CD1c-positive myeloid dendritic cell (primary cell): ENCODE data around the gene TFAM.

Source experiments
- DNase-seq: peaks from one replicate; pipeline ENCODE4 v3.0.0-alpha.2; 2016; ENCODE audit errors: extremely low spot score

Gene TFAM

GRCh38 chr10:58433066-58433465 lies 47.9 kb downstream of the TFAM start:
- no peak for DNase-seq

- no peak for DNase-seq
Observed at GRCh38 chr10:58433571-58433970, 48.4 kb downstream of the TFAM start.

DNA sequence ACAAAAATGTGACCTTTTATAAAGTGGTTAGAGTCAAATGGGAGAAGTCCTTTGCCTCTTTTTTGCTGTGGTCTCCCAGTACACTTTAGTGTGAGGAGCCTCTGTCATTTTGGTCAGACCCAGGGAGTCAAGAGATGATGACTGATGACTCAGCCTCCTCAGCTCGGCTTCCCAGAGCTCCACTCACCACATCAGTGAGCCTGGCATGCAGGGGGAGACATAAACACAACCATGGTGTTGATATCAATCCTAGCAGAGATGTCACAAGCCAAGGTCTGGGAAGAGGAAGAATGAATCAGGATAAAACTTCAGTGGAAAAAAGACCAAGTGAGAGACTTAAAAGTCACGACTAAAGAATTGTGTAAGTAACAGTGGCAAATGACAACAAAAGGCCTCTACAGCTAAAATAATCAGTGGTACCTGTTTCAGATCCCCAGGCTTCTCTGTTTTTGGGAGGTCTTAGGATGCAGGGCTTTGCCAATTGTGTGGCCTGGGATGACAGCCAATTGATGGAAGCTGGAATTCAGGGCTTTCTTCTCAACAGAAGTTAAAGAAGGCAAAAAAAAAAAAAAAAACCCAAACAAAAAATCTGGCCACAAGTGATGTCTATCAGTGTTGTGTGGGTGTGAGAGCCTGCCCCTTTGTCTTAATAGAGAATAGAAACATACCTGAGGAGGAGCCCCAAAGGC lies 50.2 kb downstream of the TFAM start:
- no peak for DNase-seq

DNA sequence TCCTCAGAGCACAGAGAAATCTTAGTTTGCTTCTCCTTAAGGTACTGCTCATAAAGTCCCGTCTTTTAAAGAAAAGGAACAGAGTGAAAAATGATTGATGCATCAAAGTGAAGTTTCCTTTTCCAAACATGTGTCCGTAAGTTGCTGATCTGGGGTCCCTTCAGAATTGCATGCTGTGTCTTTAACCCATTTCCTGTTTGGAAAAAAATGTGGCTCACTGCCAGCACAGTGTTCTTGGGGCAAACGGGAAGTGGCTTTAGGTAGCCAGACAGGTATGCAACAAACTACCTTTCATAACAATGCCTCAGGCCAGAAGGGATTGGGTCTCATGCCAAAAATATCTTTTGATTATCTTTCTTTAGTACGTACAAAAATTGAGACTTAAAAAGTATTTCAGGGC lies 50.9 kb downstream of the TFAM start:
- no peak for DNase-seq

DNA sequence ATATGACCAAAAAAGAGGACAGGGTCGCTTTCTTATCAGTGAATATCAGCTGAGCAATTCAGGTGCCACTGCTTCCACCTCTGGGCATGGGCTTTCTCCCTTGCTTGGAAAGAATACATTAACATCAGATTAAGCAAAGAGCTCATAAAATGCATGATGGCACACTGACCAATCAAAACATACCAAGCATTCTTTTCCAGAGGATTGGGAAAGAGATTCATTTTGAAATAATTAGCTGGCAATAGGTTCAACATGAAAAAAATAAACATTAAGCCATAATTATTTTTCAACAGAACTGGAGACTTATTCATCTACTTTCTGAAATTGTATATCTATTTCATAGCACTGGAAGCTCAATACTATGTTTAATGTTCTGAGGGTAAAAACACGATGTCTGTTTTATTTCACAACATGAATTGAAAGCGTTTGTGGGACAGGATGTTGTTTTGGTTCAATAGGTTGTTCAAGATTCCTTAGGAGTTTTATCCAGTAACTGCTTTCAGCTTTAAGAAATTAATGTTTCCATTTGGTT lies 53.2 kb downstream of the TFAM start:
- no peak for DNase-seq

DNA sequence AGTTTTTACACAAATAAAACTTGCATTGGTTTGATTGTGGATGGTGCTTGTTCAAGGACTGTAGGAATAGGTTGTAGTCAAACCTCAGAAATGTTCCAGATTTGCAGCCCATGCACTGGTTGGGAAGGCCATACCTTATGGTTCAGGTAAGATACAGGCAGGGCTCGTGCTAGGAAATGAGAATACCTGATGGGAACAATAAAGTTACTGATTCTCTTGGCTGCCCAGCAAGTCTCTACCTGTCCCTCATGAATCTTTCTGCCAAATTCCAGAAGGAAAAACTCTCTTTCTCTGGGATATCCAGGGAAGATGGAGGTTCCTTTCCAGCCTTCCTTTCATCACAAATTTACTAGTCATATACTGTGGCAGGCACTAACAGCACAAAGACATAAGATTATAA lies 53.8 kb downstream of the TFAM start:
- DNase-seq, result no peak

- no peak for DNase-seq
Observed at GRCh38 chr10:58439632-58440364, 54.6 kb downstream of the TFAM start.

GRCh38 chr10:58440484-58440883 lies 55.3 kb downstream of the TFAM start:
- DNase-seq, result no peak

DNA sequence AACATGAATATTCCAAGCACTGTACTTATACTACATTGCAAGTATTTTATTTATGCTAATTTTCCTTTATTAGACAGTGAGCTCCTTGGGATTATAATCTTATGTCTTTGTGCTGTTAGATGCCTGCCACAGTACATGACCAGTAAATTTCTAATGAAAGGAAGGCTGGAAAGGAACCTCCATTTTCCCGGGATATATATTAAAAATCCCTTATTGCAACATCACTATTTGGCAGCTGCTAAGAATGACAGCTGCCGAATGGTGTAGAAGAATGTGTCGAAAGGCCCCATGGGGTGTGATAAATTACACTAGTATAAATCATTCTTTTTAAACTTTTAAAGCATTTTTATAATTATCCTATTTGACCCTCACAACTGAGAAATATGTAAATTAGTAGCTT lies 59.1 kb downstream of the TFAM start:
- DNase-seq, result no peak

DNA sequence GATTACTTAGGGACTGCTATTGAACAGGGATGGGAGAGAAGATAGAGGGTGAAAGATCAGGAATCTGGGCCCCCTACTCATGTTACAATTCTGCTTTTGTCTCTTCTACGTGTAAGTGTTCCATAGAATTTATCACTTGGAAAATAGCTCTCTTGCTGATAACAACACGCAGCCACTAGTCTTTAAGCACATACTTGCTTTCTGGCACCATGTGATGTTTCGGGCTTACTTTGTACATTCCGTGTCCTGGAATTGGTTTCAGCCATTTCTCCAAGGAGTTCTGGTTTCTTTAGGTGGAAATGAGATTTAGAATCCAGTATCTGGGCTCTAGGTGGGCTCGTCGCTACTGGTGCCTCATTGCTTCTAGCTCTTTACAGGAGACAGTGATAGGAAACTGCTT lies 59.7 kb downstream of the TFAM start:
- no peak for DNase-seq

- no peak for DNase-seq
Observed at GRCh38 chr10:58448121-58448935, 63.1 kb downstream of the TFAM start.
